HEK293 (cell line): ENCODE results near the gene FXYD3.

Source experiments
- CTCF ChIA-PET: fragments of 350-600 bp; formaldehyde crosslinking; extraction: SDS; loops from one replicate; lab custom pipeline; 2021; ENCODE audit warnings: antibody characterized with exemption; lab: Yijun Ruan, JAX
- POLR2A ChIA-PET: fragments of 300-600 bp; formaldehyde crosslinking; extraction: SDS; loops from one replicate; lab custom pipeline; 2020; ENCODE audit warnings: antibody characterized with exemption, inconsistent platforms; lab: Yijun Ruan, JAX
- H3K27ac ChIP-seq: fragments of 200-500 bp; sonication (Bioruptor generic); 2 replicates; pipeline ENCODE4 v1.5.1; 2014; ENCODE audit warnings: low read depth, low read length, control low read depth, inconsistent platforms; ENCODE audit errors: extremely low read depth
- H3K36me3 ChIP-seq, 2 experiments: fragments of 200-500 bp in 1 of 2; sonication (Bioruptor generic) in 1 of 2; 1 replicate in 1 of 2; 2 replicates in 1 of 2; pipeline ENCODE4 v1.5.1; 2014 to 2017; ENCODE audit warnings: inconsistent platforms in 2 of 2, low read length in 2 of 2; ENCODE audit not compliant: control insufficient read depth in 2 of 2, insufficient read depth in 1 of 2
- H3K4me1 ChIP-seq: fragments of 200-500 bp; sonication (Bioruptor generic); 2 replicates; pipeline ENCODE4 v1.5.1; 2014; ENCODE audit warnings: mild to moderate bottlenecking, low read length, inconsistent platforms; ENCODE audit not compliant: control insufficient read depth, insufficient read depth
- H3K4me3 ChIP-seq: 2 replicates; pipeline ENCODE4 v1.5.1; 2011; ENCODE audit warnings: low read depth, mild to moderate bottlenecking, control low read depth, low read length, moderate library complexity
- H3K9me3 ChIP-seq: fragments of 200-500 bp; sonication (Bioruptor generic); 2 replicates; pipeline ENCODE4 v1.5.1; 2014; ENCODE audit warnings: low read depth, low read length, inconsistent platforms; ENCODE audit not compliant: control insufficient read depth, insufficient read depth
- KLF1 ChIP-seq: fragments of 450-650 bp; formaldehyde crosslinking; IDR thresholded peaks from 2 replicates; pipeline ENCODE4 v1.5.1; 2016; ENCODE audit warnings: missing biosample characterization, missing genetic modification characterization
- SP3 ChIP-seq: fragments of 450-650 bp; formaldehyde crosslinking; IDR thresholded peaks from 2 replicates; pipeline ENCODE4 v1.5.1; 2016; ENCODE audit warnings: missing biosample characterization, missing genetic modification characterization
- SP7 ChIP-seq: fragments of 450-650 bp; formaldehyde crosslinking; IDR thresholded peaks from 2 replicates; pipeline ENCODE4 v1.5.1; 2016; ENCODE audit warnings: missing biosample characterization, missing genetic modification characterization
- TRIM28 ChIP-seq: IDR thresholded peaks from 2 replicates; pipeline ENCODE4 v1.6.1; 2011; ENCODE audit warnings: low read length, control low read depth, borderline replicate concordance
- ZBTB26 ChIP-seq: fragments of 450-650 bp; formaldehyde crosslinking; optimal IDR thresholded peaks from 2 replicates; pipeline ENCODE3; 2016; ENCODE audit warnings: missing biosample characterization, mild to moderate bottlenecking, missing genetic modification characterization
- ZNF133 ChIP-seq: fragments of 450-650 bp; formaldehyde crosslinking; IDR thresholded peaks from 2 replicates; pipeline ENCODE4 v1.5.1; 2016; ENCODE audit warnings: missing biosample characterization, missing genetic modification characterization
- ZNF280D ChIP-seq: fragments of 450-650 bp; formaldehyde crosslinking; IDR thresholded peaks from 2 replicates; pipeline ENCODE4 v1.5.1; 2016; ENCODE audit warnings: missing biosample characterization, missing genetic modification characterization
- ZNF362 ChIP-seq: fragments of 450-650 bp; formaldehyde crosslinking; IDR thresholded peaks from 2 replicates; pipeline ENCODE4 v1.5.1; 2016; ENCODE audit warnings: missing biosample characterization, missing genetic modification characterization
- ZNF391 ChIP-seq: fragments of 450-650 bp; formaldehyde crosslinking; IDR thresholded peaks from 2 replicates; pipeline ENCODE4 v1.5.1; 2016; ENCODE audit warnings: low read depth, missing biosample characterization, missing genetic modification characterization, borderline replicate concordance
- ZNF510 ChIP-seq: fragments of 450-650 bp; formaldehyde crosslinking; IDR thresholded peaks from 2 replicates; pipeline ENCODE4 v1.5.1; 2018; ENCODE audit warnings: mild to moderate bottlenecking, missing genetic modification characterization, missing biosample characterization; ENCODE audit not compliant: insufficient replicate concordance
- ZNF529 ChIP-seq: fragments of 450-650 bp; formaldehyde crosslinking; IDR thresholded peaks from 2 replicates; pipeline ENCODE4 v1.5.1; 2017; ENCODE audit warnings: missing genetic modification characterization, missing biosample characterization; ENCODE audit not compliant: insufficient replicate concordance
- ZNF561 ChIP-seq: fragments of 450-650 bp; IDR thresholded peaks from 2 replicates; pipeline ENCODE4 v1.5.1; 2018; ENCODE audit warnings: missing biosample characterization, missing genetic modification characterization, borderline replicate concordance
- ZNF701 ChIP-seq: fragments of 450-650 bp; formaldehyde crosslinking; IDR thresholded peaks from 2 replicates; pipeline ENCODE4 v1.5.1; 2016; ENCODE audit warnings: missing biosample characterization, missing genetic modification characterization
- ZNF747 ChIP-seq: fragments of 450-650 bp; formaldehyde crosslinking; IDR thresholded peaks from 2 replicates; pipeline ENCODE4 v1.5.1; 2016; ENCODE audit warnings: missing biosample characterization, missing genetic modification characterization
- ZNF76 ChIP-seq: fragments of 450-650 bp; formaldehyde crosslinking; IDR thresholded peaks from 2 replicates; pipeline ENCODE4; 2016; ENCODE audit warnings: low read depth, missing biosample characterization, missing genetic modification characterization, borderline replicate concordance
- ZNF777 ChIP-seq: fragments of 450-650 bp; formaldehyde crosslinking; IDR thresholded peaks from 2 replicates; pipeline ENCODE4 v1.5.1; 2017; ENCODE audit warnings: missing biosample characterization, missing genetic modification characterization, borderline replicate concordance
- ZNF830 ChIP-seq: fragments of 450-650 bp; IDR thresholded peaks from 2 replicates; pipeline ENCODE4 v1.5.0; 2018; ENCODE audit warnings: missing biosample characterization, missing genetic modification characterization, low read depth, mild to moderate bottlenecking, moderate library complexity
- ZNF837 ChIP-seq: fragments of 450-650 bp; formaldehyde crosslinking; IDR thresholded peaks from 2 replicates; pipeline ENCODE4 v1.5.1; 2016; ENCODE audit warnings: missing biosample characterization, missing genetic modification characterization
- TF ChIP-seq, protein P1 (sequence below): fragments of 450-650 bp; formaldehyde crosslinking; IDR thresholded peaks from 2 replicates; pipeline ENCODE4 v1.5.1; 2016; ENCODE audit warnings: missing biosample characterization, missing genetic modification characterization
- TF ChIP-seq, protein P2 (sequence below): fragments of 450-650 bp; formaldehyde crosslinking; IDR thresholded peaks from 2 replicates; pipeline ENCODE4 v1.5.1; 2016; ENCODE audit warnings: missing biosample characterization, missing genetic modification characterization

FXYD3 gene

GRCh38 chr19:35169221-35169995 is 53.8 kb downstream of the FXYD3 start:
- CTCF ChIA-PET = interaction anchor here (0.7 to 1.4 kb wide), 4 partner anchors 11 to 102 kb away, joined by 3 to 5 read pairs (median 4); partner anchors contain the start of gene LGI4
- no peak for TF ChIP-seq ZNF76 (tag by site-specific recombination)
- TF ChIP-seq, protein P1, sequence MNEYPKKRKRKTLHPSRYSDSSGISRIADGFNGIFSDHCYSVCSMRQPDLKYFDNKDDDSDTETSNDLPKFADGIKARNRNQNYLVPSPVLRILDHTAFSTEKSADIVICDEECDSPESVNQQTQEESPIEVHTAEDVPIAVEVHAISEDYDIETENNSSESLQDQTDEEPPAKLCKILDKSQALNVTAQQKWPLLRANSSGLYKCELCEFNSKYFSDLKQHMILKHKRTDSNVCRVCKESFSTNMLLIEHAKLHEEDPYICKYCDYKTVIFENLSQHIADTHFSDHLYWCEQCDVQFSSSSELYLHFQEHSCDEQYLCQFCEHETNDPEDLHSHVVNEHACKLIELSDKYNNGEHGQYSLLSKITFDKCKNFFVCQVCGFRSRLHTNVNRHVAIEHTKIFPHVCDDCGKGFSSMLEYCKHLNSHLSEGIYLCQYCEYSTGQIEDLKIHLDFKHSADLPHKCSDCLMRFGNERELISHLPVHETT (tag by site-specific recombination) = no peak
- no peak for TF ChIP-seq TRIM28
- no peak for TF ChIP-seq ZNF510 (tag by site-specific recombination)
- TF ChIP-seq ZNF362 = no peak
- TF ChIP-seq ZNF837 = no peak
- TF ChIP-seq SP3 (tag by site-specific recombination) = no peak
- TF ChIP-seq ZNF747 (tag by site-specific recombination) = no peak
- TF ChIP-seq ZBTB26 (tag by site-specific recombination) = no peak
- no peak for TF ChIP-seq ZNF280D (tag by site-specific recombination)
- no peak for TF ChIP-seq ZNF701 (tag by site-specific recombination)
- TF ChIP-seq ZNF561 = no peak
- TF ChIP-seq ZNF391 (tag by site-specific recombination) = no peak
- no peak for TF ChIP-seq ZNF777
- TF ChIP-seq KLF1 (tag by site-specific recombination) = no peak
- H3K4me1 ChIP-seq = no peaks in the 10 kb centered on the region
- no peak overlapping the region for H3K27ac ChIP-seq
- H3K4me3 ChIP-seq = no peak overlapping the region
- H3K36me3 ChIP-seq = peaks cover 15 to 54% of the 10 kb centered on the region in 2 experiments
- POLR2A ChIA-PET = interaction anchor here (1.2 kb wide), 1 partner anchor 28 kb away, joined by 5 read pairs; no protein-coding TSS in a partner anchor
- H3K9me3 ChIP-seq = peaks cover 3% of the 10 kb centered on the region; the same call in 1 of the 2 replicates

GRCh38 chr19:35170359-35171061 is 54.9 kb downstream of the FXYD3 start:
- no peak overlapping the region for H3K27ac ChIP-seq
- ChIA-PET POLR2A (interaction anchor here (1.2 kb wide), 1 partner anchor 29 kb away, joined by 5 read pairs; no protein-coding TSS in a partner anchor), CTCF (interaction anchor here (0.6 to 1.4 kb wide), 3 partner anchors 28 to 480 kb away, joined by 3 to 5 read pairs (median 3); no protein-coding TSS in a partner anchor)
- H3K4me3 ChIP-seq = no peak overlapping the region
- peaks cover 15 to 43% of the 10 kb centered on the region in 2 experiments for H3K36me3 ChIP-seq
- H3K9me3 ChIP-seq = no peaks in the 10 kb centered on the region; the same call in 1 of the 2 replicates
- H3K4me1 ChIP-seq = no peaks in the 10 kb centered on the region
- TF ChIP-seq, protein P1 (tag by site-specific recombination) = no peak
- no peak for TF ChIP-seq ZBTB26 (tag by site-specific recombination)
- TF ChIP-seq ZNF830 (tag by site-specific recombination) = no peak
- TF ChIP-seq ZNF529 (tag by site-specific recombination) = no peak
- TF ChIP-seq ZNF133 (tag by site-specific recombination) = no peak
- TF ChIP-seq SP7 (tag by site-specific recombination) = no peak
- TF ChIP-seq, protein P2, sequence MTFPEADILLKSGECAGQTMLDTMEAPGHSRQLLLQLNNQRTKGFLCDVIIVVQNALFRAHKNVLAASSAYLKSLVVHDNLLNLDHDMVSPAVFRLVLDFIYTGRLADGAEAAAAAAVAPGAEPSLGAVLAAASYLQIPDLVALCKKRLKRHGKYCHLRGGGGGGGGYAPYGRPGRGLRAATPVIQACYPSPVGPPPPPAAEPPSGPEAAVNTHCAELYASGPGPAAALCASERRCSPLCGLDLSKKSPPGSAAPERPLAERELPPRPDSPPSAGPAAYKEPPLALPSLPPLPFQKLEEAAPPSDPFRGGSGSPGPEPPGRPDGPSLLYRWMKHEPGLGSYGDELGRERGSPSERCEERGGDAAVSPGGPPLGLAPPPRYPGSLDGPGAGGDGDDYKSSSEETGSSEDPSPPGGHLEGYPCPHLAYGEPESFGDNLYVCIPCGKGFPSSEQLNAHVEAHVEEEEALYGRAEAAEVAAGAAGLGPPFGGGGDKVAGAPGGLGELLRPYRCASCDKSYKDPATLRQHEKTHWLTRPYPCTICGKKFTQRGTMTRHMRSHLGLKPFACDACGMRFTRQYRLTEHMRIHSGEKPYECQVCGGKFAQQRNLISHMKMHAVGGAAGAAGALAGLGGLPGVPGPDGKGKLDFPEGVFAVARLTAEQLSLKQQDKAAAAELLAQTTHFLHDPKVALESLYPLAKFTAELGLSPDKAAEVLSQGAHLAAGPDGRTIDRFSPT (tag by site-specific recombination) = no peak
